H1 (cell line): ENCODE measurements around the gene GPER1. TPM values are rescaled to one million over a fixed set of nuclear protein-coding genes. Genes with fewer than 3 reads are reported as not detected.
A peak's percentile ranks its signal among the peaks of the same experiment; 100 is the strongest.

Experiments used
- CTCF ChIA-PET: fragments of 300-600 bp; sonication (Branson Sonifier 250); formaldehyde crosslinking; loops from one replicate; lab custom pipeline; 2021; ENCODE audit not compliant: partially characterized antibody; lab: Charles Lee
- POLR2A ChIA-PET: fragments of 300-600 bp; sonication (Branson Sonifier 250); formaldehyde crosslinking; loops from one replicate; lab custom pipeline; 2021; ENCODE audit warnings: inconsistent platforms; ENCODE audit not compliant: partially characterized antibody; lab: Charles Lee
- DNase-seq, 2 experiments: peaks; one replicate each; pipeline versions ENCODE4 v3.0.0 to v3.0.0-alpha.2; 2010 to 2022; ENCODE audit warnings: low spot score in 2 of 2, low read depth in 1 of 2, mixed read lengths in 1 of 2
- FAIRE-seq: peaks from 2 replicates; lab custom pipeline; 2011; peaks lifted over from hg19 to GRCh38; lab: Jason Lieb, UNC
- H2AFZ ChIP-seq: 2 replicates; pipeline ENCODE4 v1.8.1; 2012; ENCODE audit warnings: low read length, inconsistent platforms
- H2AK5ac ChIP-seq: 2 replicates; pipeline ENCODE4 v1.6.1; 2013; ENCODE audit warnings: low read depth, low read length
- H2BK120ac ChIP-seq: replicated peaks from 2 replicates; pipeline ENCODE3; 2013; ENCODE audit warnings: low read depth, low read length, inconsistent platforms
- H2BK12ac ChIP-seq: 2 replicates; pipeline ENCODE4 v1.6.1; 2013; ENCODE audit warnings: low read depth, low read length
- H2BK15ac ChIP-seq: 2 replicates; pipeline ENCODE4 v1.6.1; 2013; ENCODE audit warnings: low read length
- H2BK20ac ChIP-seq: 2 replicates; pipeline ENCODE4 v1.6.1; 2013; ENCODE audit warnings: low read length
- H2BK5ac ChIP-seq: 2 replicates; pipeline ENCODE4 v1.6.1; 2013; ENCODE audit warnings: low read depth, low read length
- H3K14ac ChIP-seq: 2 replicates; pipeline ENCODE4 v1.6.1; 2013; ENCODE audit warnings: inconsistent platforms; ENCODE audit not compliant: insufficient read length
- H3K18ac ChIP-seq: 2 replicates; pipeline ENCODE4 v1.6.1; 2013; ENCODE audit warnings: low read length; ENCODE audit errors: extremely low read depth
- H3K23ac ChIP-seq: 2 replicates; pipeline ENCODE4 v1.6.1; 2013; ENCODE audit warnings: inconsistent platforms; ENCODE audit not compliant: insufficient read length
- H3K23me2 ChIP-seq: 2 replicates; pipeline ENCODE4 v1.6.1; 2013; ENCODE audit warnings: low read depth, low read length
- H3K27ac ChIP-seq: 2 replicates; pipeline ENCODE4 v1.6.1; 2011; ENCODE audit warnings: low read depth, low read length, inconsistent platforms
- H3K27me3 ChIP-seq, 4 experiments: replicated peaks in 1 of 4; 1 replicate in 1 of 4; 2 replicates in 3 of 4; pipeline versions ENCODE4 v1.6.1 to v1.8.1; 2011 to 2013; ENCODE audit warnings: low read length in 3 of 4, mild to moderate bottlenecking in 3 of 4, inconsistent platforms in 2 of 4, mixed read lengths in 2 of 4, moderate library complexity in 1 of 4; ENCODE audit not compliant: control insufficient read depth in 3 of 4, insufficient read depth in 3 of 4; ENCODE audit errors: extremely low read depth in 1 of 4
- H3K36me3 ChIP-seq, 4 experiments: 2 replicates each; pipeline versions ENCODE4 v1.6.1 to v1.8.1; 2011 to 2013; ENCODE audit warnings: mild to moderate bottlenecking in 4 of 4, low read length in 3 of 4, moderate library complexity in 2 of 4, control low read depth in 1 of 4, inconsistent platforms in 1 of 4; ENCODE audit not compliant: insufficient read depth in 4 of 4, control insufficient read depth in 2 of 4
- H3K4ac ChIP-seq: replicated peaks from 2 replicates; pipeline ENCODE3; 2013; ENCODE audit warnings: low read length, low read depth, mixed read lengths, inconsistent platforms; ENCODE audit not compliant: insufficient read length
- H3K4me1 ChIP-seq, 4 experiments: replicated peaks in 1 of 4; 1 replicate in 1 of 4; 2 replicates in 3 of 4; pipeline versions ENCODE4 v1.6.1 to v1.8.1; 2011 to 2013; ENCODE audit warnings: low read length in 3 of 4, inconsistent platforms in 2 of 4, mixed read lengths in 1 of 4; ENCODE audit not compliant: insufficient read depth in 4 of 4, control insufficient read depth in 3 of 4
- H3K4me2 ChIP-seq, 2 experiments: 2 replicates each; pipeline versions ENCODE4 v1.6.1 to v1.8.1; 2011 to 2013; ENCODE audit warnings: low read depth in 2 of 2, low read length in 2 of 2, control low read depth in 1 of 2, inconsistent platforms in 1 of 2, mild to moderate bottlenecking in 1 of 2; ENCODE audit not compliant: insufficient read depth in 1 of 2
- H3K4me3 ChIP-seq, 4 experiments: fragments of 200-600, 300-600 bp in 1 of 4; sonication (generic), shearing (Covaris generic), sonication (Bioruptor Twin) in 1 of 4; 2 replicates each; pipeline versions ENCODE4 v1.5.1 to v1.8.1; 2011 to 2016; ENCODE audit warnings: low read length in 4 of 4, low read depth in 3 of 4, control low read depth in 2 of 4, inconsistent platforms in 2 of 4, mild to moderate bottlenecking in 2 of 4, mixed read lengths in 1 of 4, moderate library complexity in 1 of 4; ENCODE audit not compliant: insufficient read depth in 2 of 4; ENCODE audit errors: extremely low read depth in 1 of 4
- H3K56ac ChIP-seq: replicated peaks from 2 replicates; pipeline ENCODE3; 2013; ENCODE audit warnings: low read depth, mild to moderate bottlenecking, mixed read lengths, low read length, inconsistent platforms; ENCODE audit not compliant: insufficient read length
- H3K79me1 ChIP-seq: 2 replicates; pipeline ENCODE4 v1.6.1; 2013; ENCODE audit warnings: low read depth, low read length, control low read depth
- H3K79me2 ChIP-seq, 2 experiments: 2 replicates each; pipeline versions ENCODE4 v1.6.1 to v1.8.1; 2012 to 2013; ENCODE audit warnings: low read length in 2 of 2, mild to moderate bottlenecking in 2 of 2, inconsistent platforms in 1 of 2; ENCODE audit not compliant: insufficient read depth in 2 of 2, control insufficient read depth in 1 of 2
- H3K9ac ChIP-seq, 4 experiments: replicated peaks in 1 of 4; 1 replicate in 1 of 4; 2 replicates in 3 of 4; pipeline versions ENCODE4 v1.6.1 to v1.8.1; 2011 to 2013; ENCODE audit warnings: low read depth in 3 of 4, low read length in 3 of 4, control low read depth in 2 of 4, mild to moderate bottlenecking in 2 of 4, moderate library complexity in 2 of 4, inconsistent platforms in 1 of 4; ENCODE audit errors: extremely low read depth in 1 of 4
- H3K9me3 ChIP-seq, 2 experiments: 2 replicates each; pipeline versions ENCODE4 v1.6.1 to v1.8.1; 2012 to 2013; ENCODE audit warnings: mild to moderate bottlenecking in 2 of 2, moderate library complexity in 2 of 2, control low read depth in 1 of 2, inconsistent platforms in 1 of 2, low read depth in 1 of 2, low read length in 1 of 2, mixed read lengths in 1 of 2; ENCODE audit not compliant: insufficient read depth in 2 of 2
- H4K20me1 ChIP-seq, 2 experiments: replicated peaks in 1 of 2; 2 replicates each; pipeline versions ENCODE3 to v1.8.1; 2011 to 2013; ENCODE audit warnings: inconsistent platforms in 2 of 2, low read length in 2 of 2, mild to moderate bottlenecking in 1 of 2; ENCODE audit not compliant: insufficient read depth in 2 of 2, control insufficient read depth in 1 of 2
- H4K5ac ChIP-seq: 2 replicates; pipeline ENCODE4 v1.6.1; 2013; ENCODE audit warnings: low read length, low read depth, mixed read lengths, inconsistent platforms; ENCODE audit not compliant: insufficient read length
- H4K8ac ChIP-seq: 2 replicates; pipeline ENCODE4 v1.8.0; 2013; ENCODE audit warnings: mild to moderate bottlenecking, moderate library complexity, low read length, inconsistent platforms; ENCODE audit not compliant: insufficient read depth; ENCODE audit errors: extremely low read depth
- H4K91ac ChIP-seq: replicated peaks from 2 replicates; pipeline ENCODE3; 2013; ENCODE audit warnings: low read length, mixed read lengths, inconsistent platforms; ENCODE audit not compliant: insufficient read length
- GABPA ChIP-seq: IDR thresholded peaks from 2 replicates; pipeline ENCODE4 v1.6.1; 2011; ENCODE audit warnings: mild to moderate bottlenecking, low read length, moderate library complexity, borderline replicate concordance; ENCODE audit not compliant: insufficient read depth
- SIRT6 ChIP-seq: IDR thresholded peaks from one replicate; pipeline ENCODE4 v1.7.1; 2012; ENCODE audit warnings: low read length, inconsistent platforms
- WGBS, 2 experiments: shearing (Covaris generic) in 1 of 2; methylation state at CpG; one replicate each; pipeline versions ENCODE4 v1.1.6 to v1.1.7; 2013 to 2015; ENCODE audit warnings: low lambda C conversion rate in 2 of 2, mixed read lengths in 2 of 2, inconsistent platforms in 1 of 2, low coverage in 1 of 2, missing lambda C conversion rate in 1 of 2; ENCODE audit not compliant: insufficient replicate concordance in 2 of 2, insufficient coverage in 1 of 2, insufficient read length in 1 of 2; ENCODE audit errors: extremely low coverage in 1 of 2, missing lambda C conversion rate in 1 of 2; 5-methylcytosine and 5-hydroxymethylcytosine counted together
- polyA plus RNA-seq, 7 experiments: library from polyadenylated mRNA; depleted of rRNA in 3 of 7; stranded (reverse) in 5 of 7; unstranded in 2 of 7; fragments of >200 nt in 5 of 7; fragments of 200-250 nt in 2 of 7; gene quantifications; 1 replicate in 5 of 7; 2 replicates in 1 of 7; 4 replicates in 1 of 7; pipeline versions ENCODE4 v1.2.1 to v1.2.3, GENCODE V29; 2011 to 2013; ENCODE audit warnings: missing spikeins in 2 of 7, mixed read lengths in 2 of 7
- total RNA-seq: library from RNA; stranded (reverse); fragmentation: NEBNext Ultra II Directional; extraction: Animal tissue kit (Norgen Biotek cat#: 25700); gene quantifications from 2 replicates; pipeline ENCODE4 v1.2.1, GENCODE V29; 2021

The GPER1 gene
- total and polyA plus RNA-seq, 2 of the 8 experiments (the other 6 are each of a cell fraction or from before 2014, with no cell fraction given): 0.24 to 0.47 TPM

- H2BK20ac ChIP-seq: no peak overlapping the region
- H3K4me1 ChIP-seq: no peaks in the 10 kb centered on the region
- no peak overlapping the region for H2AFZ ChIP-seq
- no peak overlapping the region for H3K14ac ChIP-seq
- no peak overlapping the region; the same call in 1 of the 2 replicates for H2BK5ac ChIP-seq
- H3K9ac ChIP-seq: no peak overlapping the region
- 94% methylated on average over 18 of the region's 20 CpGs; no CpG with 5 or more reads in 1 of the 2 experiments for WGBS, 2 experiments
- H3K56ac ChIP-seq: no peak overlapping the region
- no peaks in the 10 kb centered on the region for H3K36me3 ChIP-seq
- H3K79me1 ChIP-seq: peaks cover 18% of the 10 kb centered on the region
- H2BK12ac ChIP-seq: no peak overlapping the region
- H3K18ac ChIP-seq: no peak overlapping the region
- no peak overlapping the region for H3K4me2 ChIP-seq
- no peak overlapping the region for H3K4me3 ChIP-seq
- TF ChIP-seq SIRT6 (no peak), GABPA (peak; percentile 26; the same call in 1 of the 2 replicates)
- no peak overlapping the region for H2BK15ac ChIP-seq
- no peak overlapping the region for H3K4ac ChIP-seq
- no peaks in the 10 kb centered on the region for H3K27me3 ChIP-seq
- ChIA-PET CTCF (interaction anchor here (0.8 to 1.9 kb wide), 5 partner anchors 16 to 114 kb away, joined by 3 to 10 read pairs (median 4); no protein-coding TSS in a partner anchor), POLR2A (no interaction called here)
- H4K20me1 ChIP-seq: peaks cover 0 to 13% of the 10 kb centered on the region in 2 experiments
- H3K23ac ChIP-seq: no peak overlapping the region
- no peaks in the 10 kb centered on the region for H3K23me2 ChIP-seq
- H2AK5ac ChIP-seq: peak overlapping the region; percentile 8; the same call in 1 of the 2 replicates
- H4K91ac ChIP-seq: no peak overlapping the region
- FAIRE-seq (no peak), DNase-seq (no peak)
- no peak overlapping the region for H2BK120ac ChIP-seq
- H3K27ac ChIP-seq: no peak overlapping the region
- peak overlapping the region; percentile 65; the same call in 1 of the 2 replicates for H4K8ac ChIP-seq
- peaks cover 0 to 17% of the 10 kb centered on the region in 2 experiments; a peak in 1 of 4 replicates for H3K79me2 ChIP-seq
- no peak overlapping the region for H4K5ac ChIP-seq
- H3K9me3 ChIP-seq: no peaks in the 10 kb centered on the region
Observed at GRCh38 chr7:1106793-1107421, 19.0 kb downstream of the GPER1 start.
